Activated CD4-positive, CD25-positive, alpha-beta regulatory T cell treated with anti-CD3 and anti-CD28 coated beads, Interleukin-2, amount 50 U/mL, for 16 hours (primary cell): ENCODE measurements around the gene ARHGAP42.
"Not testable (repeated sequence)": the region's sequence is repeated elsewhere in the genome, so short reads cannot be mapped to it uniquely, and the experiment has no call there.

Source experiments
- DNase-seq: peaks from one replicate; pipeline ENCODE4 v3.0.0-alpha.2; 2020; ENCODE audit warnings: low read depth, low spot score

The ARHGAP42 gene, protein sequence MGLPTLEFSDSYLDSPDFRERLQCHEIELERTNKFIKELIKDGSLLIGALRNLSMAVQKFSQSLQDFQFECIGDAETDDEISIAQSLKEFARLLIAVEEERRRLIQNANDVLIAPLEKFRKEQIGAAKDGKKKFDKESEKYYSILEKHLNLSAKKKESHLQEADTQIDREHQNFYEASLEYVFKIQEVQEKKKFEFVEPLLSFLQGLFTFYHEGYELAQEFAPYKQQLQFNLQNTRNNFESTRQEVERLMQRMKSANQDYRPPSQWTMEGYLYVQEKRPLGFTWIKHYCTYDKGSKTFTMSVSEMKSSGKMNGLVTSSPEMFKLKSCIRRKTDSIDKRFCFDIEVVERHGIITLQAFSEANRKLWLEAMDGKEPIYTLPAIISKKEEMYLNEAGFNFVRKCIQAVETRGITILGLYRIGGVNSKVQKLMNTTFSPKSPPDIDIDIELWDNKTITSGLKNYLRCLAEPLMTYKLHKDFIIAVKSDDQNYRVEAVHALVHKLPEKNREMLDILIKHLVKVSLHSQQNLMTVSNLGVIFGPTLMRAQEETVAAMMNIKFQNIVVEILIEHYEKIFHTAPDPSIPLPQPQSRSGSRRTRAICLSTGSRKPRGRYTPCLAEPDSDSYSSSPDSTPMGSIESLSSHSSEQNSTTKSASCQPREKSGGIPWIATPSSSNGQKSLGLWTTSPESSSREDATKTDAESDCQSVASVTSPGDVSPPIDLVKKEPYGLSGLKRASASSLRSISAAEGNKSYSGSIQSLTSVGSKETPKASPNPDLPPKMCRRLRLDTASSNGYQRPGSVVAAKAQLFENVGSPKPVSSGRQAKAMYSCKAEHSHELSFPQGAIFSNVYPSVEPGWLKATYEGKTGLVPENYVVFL

DNA sequence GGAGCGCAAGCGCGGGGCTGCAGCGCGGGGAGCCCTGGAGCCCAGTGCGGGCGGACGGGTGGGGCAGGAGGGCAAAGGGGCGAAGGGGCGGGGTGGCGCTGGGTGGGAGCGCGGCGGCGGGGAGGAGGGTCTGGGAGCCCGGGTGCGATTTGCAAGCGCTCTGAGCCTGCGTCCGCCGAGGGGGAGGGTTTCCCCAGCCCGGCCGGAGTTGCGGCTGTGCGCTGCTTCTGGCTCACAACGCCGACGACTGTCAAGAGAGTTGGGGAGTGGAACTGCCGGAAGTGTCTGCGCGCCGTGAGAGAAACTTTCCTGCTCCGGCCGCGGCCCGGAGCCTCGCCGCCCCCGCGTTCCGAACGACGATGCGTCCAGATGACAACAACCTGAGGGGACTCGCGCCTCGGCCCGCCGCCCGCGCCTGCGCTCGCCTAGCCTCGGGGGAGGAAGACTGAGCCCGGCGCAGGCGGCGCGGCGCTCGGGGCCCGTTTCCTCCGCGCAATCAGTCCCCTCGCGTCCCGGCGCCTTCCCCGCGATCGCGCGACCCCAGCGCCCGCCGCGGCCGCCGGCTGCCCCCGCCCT is at the start of gene ARHGAP42:
Gene ARHGAP42, plus strand, starts transcription at position 235 of the 576 bp plus-strand sequence. CDS start 391 bp downstream, outside the sequence.
- no peak for DNase-seq

DNA sequence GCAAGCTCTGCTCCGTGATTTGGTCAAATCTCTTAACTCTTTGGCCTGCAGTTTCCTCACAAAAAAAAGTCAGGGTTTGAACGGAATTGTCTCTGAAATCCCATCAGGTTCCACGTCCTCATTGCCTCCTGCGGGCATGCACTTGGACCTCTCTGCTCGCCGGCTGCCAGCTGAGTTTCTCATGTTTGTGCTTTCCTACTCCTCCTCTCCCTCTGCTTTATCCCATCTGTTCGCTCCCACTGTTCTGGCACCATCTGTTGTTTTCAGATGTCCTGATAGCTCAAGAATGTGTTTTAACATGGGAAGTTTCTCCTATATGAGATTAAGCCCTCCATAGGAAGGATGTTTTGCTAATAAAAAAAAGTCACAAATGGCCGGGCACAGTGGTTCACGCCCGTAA is 49.4 kb upstream of the ARHGAP42 start:
- no peak for DNase-seq

DNA sequence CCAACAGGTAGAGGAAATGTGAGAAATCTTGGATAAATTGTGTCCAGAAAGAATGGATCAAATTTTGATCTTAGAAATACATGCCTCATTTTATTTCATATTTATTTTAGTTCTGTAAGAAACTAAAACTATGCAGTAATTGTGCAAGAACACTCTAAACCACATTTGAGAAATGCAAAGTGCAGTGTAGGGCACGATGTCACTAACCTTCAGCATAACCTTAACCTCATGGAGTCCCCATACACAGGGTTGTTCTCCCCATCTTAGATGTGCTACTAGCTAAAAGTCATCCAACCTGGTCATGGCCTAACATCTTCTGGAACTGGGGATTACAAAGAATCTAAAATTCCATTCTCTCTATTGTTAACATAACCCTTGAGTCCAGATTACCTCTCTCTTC is 48.4 kb upstream of the ARHGAP42 start:
- DNase-seq, result no peak

DNA sequence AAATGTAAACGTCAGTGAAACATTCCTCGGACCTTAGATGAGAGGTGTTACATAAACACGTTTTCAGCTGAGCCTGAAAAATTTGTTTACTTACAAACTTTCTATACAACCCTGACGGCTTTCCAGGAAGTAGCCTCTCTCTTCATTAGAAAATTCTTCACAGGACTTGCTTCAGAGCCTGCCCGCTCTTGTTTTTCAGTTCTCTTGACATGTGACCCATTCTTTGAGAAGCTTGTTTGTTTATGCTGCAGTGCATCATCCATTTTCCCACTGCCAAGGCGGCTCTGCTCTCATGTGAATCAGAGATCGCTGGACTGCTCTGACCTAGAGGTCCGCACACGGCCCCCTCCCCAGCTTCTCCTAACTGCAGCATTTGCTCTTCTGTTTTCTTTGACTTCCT is 47.9 kb upstream of the ARHGAP42 start:
- no peak for DNase-seq

DNA sequence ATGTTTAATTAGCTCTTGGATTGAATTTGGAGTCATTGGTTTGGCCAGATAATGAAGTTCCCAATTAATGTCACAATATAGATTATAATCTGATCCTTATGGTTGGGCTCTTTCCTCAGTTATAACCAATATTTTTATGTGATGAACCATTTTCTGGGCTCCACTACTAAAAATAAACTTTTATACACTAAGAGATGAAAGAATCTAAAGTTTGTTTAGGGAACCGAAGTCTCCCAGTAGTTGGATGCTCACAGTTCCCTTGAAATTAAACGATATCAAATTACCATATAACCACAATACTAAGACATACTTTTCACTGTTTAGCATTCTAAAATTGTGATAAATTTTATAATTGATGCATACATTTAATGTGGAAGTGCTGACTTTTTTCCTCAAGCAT is 47.0 kb upstream of the ARHGAP42 start:
- DNase-seq, result no peak

DNA sequence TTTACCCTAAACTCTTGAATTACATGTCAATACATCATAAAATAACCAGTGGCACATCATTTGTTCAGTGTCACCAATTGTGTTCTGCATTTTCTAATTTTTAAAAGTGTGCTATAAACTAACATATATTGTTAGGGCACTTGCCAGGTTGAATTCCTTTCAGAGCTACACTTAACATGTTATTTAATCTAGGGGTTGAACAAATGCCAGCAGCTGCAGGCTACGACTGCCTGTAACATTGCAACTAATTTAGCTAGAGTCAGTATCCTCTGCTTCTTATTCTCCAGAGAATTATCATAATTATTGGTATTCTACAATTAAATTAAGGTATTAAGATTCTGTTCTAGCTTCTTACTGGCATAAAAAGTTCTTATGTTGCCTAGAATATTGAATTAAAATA is 46.4 kb upstream of the ARHGAP42 start:
- no peak for DNase-seq

DNA sequence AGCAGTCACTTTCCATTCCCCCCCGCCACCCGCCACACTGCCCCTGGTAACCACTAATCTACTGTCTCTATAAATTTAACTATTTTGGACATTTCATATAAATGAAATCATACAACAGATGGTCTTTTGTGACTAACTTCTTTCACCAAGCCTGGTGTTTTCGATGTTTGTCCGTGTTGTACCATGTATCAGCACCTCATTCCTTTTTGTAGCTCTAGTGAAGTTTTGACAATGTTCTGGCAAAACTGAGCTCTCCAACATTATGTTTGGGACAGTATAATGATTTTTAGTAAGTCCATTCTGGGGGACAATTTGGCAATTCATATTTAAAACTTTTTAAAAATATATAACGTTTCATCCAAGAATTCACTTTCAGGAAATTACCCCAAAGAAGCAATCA is 45.6 kb upstream of the ARHGAP42 start:
- DNase-seq, result no peak

DNA sequence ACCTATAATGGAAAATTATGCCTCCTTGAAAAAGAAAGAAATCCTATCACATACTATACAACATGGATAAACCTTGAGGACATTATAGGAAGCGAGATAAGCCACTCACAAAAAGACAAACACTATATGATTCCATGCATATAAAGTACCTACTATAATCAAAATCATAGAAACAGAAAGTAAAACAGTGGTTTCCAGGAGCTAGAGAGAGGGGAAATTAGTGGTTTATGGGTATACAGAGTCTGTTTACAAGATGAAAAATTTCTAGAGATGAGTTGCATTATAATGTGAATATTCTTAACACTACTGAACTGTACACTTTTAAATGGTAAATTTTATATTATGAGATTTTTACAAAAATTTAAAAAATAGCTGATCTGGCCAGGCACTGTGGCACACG is 40.5 kb upstream of the ARHGAP42 start:
- DNase-seq, result no peak

DNA sequence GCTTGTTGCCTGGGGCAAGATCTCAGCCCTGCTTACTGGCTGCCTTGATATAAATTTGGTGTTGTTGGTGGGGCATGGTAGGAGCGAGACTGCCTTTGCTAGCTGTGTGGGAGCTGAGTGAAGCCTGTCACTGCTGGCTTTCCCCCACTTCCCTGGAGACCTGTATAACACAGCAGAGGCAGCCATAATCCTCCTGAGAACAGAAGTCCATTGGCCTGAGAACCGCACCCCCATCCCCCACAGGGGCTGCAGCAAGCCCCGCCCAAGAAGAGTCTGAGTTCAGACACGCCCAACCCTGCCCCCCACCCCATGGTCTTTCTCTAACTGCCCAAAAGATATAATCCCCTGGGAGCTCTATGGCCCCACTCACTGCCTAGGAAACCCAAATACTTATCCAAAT is 39.2 kb upstream of the ARHGAP42 start:
- DNase-seq, result no peak

DNA sequence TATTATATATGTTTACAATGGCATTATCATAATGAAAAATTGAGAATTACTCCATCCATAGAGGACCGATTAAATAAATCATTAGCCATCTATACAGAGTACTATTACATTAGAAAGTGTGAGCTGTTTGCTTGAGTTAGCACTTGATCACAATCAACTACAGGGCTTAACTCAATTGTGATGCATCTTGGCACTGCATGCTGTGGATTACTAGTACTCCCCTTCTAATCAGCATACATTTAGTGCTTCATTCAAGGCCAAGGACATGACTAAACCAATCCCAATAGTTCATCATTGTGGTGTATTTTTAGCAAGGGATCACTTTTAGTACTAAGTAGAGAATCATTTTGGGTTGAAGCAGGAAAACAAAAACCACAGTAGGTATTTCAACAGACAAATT is 23.5 kb upstream of the ARHGAP42 start:
- DNase-seq, result no peak

DNA sequence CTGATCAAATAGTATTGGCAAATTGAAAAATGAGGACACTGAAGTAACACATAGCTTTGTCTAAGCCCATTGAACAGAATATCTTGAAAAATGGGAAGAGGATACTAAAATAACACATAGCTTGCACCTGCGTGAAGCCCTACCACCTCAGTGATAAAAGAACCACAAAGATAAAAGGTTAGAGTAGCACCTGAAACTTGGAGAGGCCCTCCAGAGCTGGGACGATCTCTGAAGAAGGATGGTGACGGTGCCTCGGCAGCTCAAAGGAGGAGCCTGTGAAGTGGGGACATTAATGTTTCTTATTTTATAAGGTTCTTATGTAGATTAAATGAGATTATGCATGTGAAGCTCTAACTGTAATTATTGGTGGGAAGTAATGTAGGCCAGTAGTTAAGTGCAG is 23.1 kb upstream of the ARHGAP42 start:
- no peak for DNase-seq

DNA sequence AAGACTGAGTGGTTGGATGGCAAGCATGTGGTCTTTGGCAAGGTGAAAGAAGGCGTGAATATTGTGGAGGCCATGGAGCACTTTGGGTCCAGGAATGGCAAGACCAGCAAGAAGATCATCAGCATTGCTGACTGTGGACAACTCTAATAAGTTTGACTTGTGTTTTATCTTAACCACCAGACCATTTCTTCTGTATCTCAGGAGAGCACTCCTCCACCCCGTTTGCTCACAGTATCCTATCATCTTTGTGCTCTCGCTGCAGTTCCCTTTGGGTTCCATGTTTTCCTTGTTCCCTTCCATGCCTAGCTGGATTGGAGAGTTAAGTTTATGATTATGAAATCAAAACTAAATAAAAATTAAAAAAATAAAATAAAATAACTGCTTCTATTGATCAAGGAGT is 20.3 kb upstream of the ARHGAP42 start:
- not testable (repeated sequence) for DNase-seq

DNA sequence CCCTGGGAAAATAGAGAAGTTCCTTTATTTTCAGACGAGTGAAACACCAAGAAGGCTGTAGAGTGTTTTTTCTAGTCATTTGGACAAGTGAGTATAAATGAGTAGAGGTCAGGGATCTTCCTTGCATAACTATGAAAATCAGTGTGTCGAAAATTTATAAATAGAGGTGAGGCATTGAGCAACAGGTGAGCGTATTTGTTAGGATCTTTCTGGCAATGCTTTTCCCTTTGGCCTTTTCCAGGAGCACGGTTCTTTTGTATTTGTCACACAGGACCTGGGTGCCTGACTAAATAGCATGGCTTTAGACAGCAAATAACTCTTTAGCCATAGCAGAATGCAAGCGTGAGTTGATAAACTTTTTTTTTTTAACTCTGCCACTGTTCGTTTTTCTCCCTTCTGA is 19.6 kb upstream of the ARHGAP42 start:
- no peak for DNase-seq

DNA sequence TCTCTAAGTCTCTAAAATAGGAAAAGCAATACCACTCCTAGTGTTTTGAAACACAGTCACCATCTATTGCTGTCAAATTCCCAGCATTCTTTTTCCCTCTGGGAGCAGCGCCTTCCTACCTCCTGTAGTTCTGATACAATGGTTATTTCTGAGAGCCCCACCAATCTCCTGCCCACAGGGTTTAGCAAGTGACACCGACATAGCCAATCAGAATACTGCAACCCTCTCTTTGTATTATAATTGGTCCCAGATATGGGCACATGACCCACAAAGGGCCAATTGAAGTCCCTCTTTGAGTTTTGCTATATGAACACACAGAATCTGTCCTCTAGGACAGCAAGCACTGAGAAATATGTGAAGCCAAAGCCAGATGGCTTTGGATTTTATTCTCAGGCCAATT is 16.9 kb upstream of the ARHGAP42 start:
- no peak for DNase-seq

DNA sequence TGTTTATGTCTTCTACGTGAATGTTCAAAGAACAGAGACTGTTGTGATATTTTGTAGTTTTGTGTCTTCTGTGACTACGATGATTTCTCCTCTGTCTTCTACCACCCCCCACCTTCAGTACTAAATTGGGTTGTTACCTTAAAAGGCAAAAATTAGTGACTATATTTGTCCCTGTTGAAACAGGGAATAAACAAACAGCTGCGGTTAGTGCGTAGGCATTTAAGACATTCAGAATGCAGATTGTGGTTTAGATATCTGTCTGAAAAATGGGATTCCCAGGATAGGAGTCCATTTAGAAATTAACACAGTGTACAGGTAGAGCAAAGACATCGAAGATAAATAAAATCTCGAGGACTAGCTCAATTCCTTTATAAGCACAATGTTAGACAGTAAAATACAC is 15.6 kb upstream of the ARHGAP42 start:
- DNase-seq, result no peak

DNA sequence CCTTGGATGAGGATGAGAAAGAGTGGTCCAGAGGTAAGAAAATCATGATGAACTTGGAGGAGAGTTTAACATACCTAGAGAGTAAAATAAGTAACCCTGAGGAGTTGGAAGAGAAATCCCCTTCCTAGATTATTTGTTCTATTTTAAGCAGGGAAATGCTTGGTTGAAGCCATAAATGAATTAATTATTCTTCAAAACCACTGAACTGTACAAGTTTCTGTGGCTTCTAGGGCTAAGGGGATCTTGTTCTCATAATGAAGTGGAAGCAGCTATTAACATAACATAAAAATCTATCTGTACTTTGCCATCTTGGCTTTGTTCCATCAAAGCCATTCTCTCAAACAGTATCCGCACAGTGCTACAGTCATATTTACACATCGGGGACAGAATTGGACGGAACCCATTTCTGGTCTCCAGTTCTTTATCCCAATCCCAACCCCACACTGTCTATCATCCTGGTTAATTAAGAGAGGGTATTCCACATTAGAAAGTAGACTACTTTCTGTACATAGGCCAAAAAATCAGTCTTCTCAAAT is 14.5 kb upstream of the ARHGAP42 start:
- DNase-seq, result no peak

DNA sequence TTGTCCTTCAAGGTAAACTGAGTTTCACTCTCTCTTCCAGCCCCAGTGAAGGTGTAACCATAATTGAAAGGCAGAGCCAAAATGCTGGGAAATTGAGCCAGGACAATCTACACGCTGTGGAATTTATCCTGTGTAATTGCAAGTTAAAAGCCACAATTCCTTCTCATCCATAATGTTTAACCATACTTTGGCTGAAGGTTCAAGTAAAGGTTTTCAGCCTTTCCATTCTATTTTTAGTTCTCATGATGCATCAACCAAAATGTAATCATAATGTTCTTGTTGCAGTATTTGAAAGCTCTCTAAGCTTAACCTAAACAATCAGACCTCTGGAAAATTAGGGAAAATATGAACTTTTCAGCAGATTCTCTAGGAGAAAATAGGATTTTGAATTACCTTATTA is 14.0 kb upstream of the ARHGAP42 start:
- DNase-seq, result no peak

DNA sequence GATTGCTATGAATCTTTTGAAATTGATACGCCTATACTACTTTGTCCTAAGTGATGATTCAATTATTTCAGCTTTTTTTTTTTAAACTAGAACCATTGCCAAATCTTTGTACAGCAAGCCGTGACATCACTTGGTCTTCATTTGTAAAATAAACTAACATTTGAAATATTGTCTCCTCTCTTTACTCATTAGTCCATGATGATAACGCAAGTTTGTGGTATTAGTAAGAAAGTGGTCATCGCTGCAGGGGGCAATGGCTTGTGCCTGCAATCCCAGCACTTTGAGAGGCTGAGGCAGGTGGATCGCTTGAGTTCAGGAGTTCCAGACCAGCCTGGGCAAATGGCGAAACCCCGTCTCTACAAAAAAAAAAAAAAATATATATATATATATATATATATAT is 12.9 kb upstream of the ARHGAP42 start:
- no peak for DNase-seq

DNA sequence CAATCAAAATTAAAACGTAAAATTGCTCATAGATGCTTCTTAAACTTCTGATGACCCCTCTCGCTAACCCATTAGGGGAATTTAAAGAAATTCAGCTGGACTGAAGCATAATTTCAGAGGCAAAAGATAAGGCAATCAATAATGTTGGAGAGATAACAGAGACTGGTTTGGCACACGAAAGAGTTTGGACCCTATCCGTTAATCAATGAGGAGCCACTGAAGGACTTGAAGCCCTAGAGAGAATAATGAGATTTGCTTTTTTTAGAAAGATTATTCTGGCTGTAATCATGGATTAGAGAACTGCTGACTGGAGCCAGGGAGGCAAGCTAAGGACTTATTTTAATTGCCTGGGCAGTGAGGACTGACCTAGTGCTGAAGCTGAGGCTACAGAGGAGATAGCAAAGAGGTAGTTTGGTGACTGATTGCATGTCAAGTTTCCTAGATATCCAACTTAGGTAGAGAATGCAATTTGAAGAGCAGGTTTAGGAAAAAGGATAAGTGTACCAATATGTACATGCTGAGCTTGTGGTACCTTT is 11.9 kb upstream of the ARHGAP42 start:
- no peak for DNase-seq

DNA sequence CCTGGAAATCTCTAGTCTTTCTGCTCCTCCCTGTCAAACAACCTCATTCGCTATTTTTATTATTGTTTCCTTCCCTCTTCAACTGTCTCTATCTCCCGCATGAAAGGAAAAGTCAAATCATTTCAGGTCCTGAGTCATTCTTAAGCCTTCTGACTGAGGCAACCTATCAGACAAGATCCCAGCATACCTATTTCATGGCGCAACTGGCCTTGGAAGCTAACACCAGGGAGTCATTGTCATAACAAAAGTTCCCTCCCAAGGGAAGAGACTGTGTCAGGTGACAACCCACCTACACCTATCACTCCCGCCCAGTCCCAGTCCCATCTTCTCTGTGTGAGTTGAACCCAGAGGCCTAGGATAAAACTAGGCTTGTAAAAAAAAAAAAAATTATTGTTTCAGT is 10.2 kb upstream of the ARHGAP42 start:
- no peak for DNase-seq

DNA sequence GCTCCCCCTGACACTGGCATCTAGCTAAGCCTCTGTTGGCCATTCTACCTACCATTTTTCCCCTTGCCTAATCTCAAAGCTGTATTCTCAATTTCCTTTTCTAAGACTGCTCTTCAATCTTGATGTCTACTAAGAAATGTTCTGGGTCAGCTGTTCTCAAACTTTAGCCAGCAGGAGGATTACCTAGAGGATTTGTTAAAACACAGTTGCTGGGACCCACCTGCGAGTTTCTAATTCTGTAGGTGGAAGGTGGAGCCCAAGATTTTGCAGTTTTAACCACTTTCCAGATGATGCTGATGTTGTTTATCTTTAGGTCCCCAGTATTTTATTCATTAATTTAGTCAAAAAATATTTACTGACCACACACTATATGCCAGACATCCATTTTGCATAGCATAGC is 9.3 kb upstream of the ARHGAP42 start:
- DNase-seq, result no peak

DNA sequence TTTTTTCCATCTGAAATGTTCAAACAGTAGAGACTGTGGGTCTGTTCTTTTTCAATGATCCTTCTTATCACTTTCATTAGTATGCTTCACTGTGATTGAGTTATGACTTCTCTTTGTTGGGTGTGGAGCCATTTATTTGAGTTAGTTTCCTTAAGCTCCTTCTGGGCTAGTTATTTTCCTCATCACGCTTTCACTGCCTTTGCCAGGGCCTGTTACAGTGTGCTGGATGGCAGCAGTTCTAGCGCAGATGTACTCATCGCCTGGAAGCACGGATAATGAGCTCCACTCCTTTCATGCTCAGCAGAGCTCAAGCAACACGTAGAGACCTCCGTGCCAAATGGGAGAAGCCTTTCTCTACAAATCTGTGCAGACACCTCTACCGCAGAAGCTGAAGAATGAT is 7.0 kb upstream of the ARHGAP42 start:
- no peak for DNase-seq
